ENCODE data around the gene CCDC38.

DNA sequence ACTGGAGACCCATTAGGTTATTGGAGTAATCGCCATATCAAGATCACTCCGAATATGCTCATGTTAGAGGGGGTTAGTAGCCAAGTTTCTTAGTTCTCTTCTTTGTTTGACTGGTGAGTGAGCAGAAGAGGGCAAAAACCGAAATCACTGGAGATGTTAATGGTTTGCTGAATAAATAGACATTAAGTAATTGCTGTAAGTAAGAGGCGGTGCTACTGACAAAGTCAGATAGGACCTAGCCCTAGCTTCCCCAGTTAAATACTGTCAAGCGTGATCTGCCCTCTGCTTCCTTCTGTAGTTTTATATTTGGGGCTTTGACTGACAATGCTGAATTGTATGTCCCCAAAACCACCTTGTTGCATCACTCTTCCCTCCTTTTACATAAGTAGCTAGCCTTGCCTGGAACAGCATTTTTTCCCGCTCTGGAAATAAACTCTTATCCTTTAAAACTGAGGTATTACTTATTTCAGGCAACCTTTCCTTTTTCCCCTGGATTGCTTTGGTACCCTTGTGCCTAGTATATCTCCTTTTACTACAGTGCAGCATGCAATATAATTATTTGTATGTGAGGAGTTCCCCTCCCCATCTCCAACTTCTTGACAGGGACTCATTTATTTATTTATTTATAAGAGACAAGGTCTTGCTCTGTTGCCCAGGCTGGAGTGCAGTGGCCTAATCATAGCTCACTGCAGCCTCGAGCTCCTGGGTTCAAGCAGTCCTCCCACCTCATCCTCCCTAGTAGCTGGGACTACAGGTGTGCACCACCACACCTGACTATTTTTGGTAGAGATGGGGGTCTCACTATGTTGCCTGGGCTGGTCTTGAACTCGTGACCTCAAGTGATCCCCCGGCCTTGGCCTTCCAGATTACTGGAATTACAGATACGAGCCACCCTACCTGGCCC, 82.2 kb downstream of the CCDC38 start:
- TF ChIP-seq, protein P1, sequence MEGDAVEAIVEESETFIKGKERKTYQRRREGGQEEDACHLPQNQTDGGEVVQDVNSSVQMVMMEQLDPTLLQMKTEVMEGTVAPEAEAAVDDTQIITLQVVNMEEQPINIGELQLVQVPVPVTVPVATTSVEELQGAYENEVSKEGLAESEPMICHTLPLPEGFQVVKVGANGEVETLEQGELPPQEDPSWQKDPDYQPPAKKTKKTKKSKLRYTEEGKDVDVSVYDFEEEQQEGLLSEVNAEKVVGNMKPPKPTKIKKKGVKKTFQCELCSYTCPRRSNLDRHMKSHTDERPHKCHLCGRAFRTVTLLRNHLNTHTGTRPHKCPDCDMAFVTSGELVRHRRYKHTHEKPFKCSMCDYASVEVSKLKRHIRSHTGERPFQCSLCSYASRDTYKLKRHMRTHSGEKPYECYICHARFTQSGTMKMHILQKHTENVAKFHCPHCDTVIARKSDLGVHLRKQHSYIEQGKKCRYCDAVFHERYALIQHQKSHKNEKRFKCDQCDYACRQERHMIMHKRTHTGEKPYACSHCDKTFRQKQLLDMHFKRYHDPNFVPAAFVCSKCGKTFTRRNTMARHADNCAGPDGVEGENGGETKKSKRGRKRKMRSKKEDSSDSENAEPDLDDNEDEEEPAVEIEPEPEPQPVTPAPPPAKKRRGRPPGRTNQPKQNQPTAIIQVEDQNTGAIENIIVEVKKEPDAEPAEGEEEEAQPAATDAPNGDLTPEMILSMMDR (IDR thresholded peaks at IDR 0.05; ENCODE audit: insufficient read depth, low read length, poor library complexity, severe bottlenecking) = no peak
- TF ChIP-seq EZH2phosphoT487 (conservative IDR thresholded peaks at IDR 0.05; ENCODE audit: low read length) = no peak
